Measurements from ENCODE around the gene SLC6A17. TPM values are rescaled to one million over a fixed set of nuclear protein-coding genes. Genes with fewer than 3 reads are reported as not detected.

The SLC6A17 gene
- total and polyA plus RNA-seq, 7 donors: under 0.01 to 0.83 (median 0.36) TPM; not detected in 2

- WGBS, 2 donors: 89 to 93% methylated on average over 12 of the region's 12 CpGs
- no peak for DNase-seq
- peaks cover 0 to 8% (median 4%) of the 10 kb centered on the region in 4 donors for H3K9me3 ChIP-seq
- no peaks in the 10 kb centered on the region for H3K27me3 ChIP-seq
- no peak overlapping the region for H3K4me3 ChIP-seq
- intact Hi-C loops (cut with DNase I): no loop called here
- TF ChIP-seq EP300 (IDR thresholded peaks at IDR 0.05): no peak
- TF ChIP-seq CTCF (IDR thresholded peaks at IDR 0.05): no peak
- no peak for TF ChIP-seq POLR2AphosphoS5 (IDR thresholded peaks at IDR 0.05)
- TF ChIP-seq POLR2A (IDR thresholded peaks at IDR 0.05): no peak
- H3K36me3 ChIP-seq: peaks cover 0 to 21% (median 2%) of the 10 kb centered on the region in 4 donors
- no peaks in the 10 kb centered on the region for H3K4me1 ChIP-seq
- no peak overlapping the region for H3K27ac ChIP-seq
Observed at GRCh38 chr1:110228381-110228780, 78.1 kb downstream of the SLC6A17 start.

- H3K4me1 ChIP-seq: no peaks in the 10 kb centered on the region
- no peak for DNase-seq
- 67 to 79% methylated on average over 9 of the region's 9 CpGs for WGBS, 2 donors
- H3K4me3 ChIP-seq: no peak overlapping the region
- TF ChIP-seq EP300 (IDR thresholded peaks at IDR 0.05): no peak
- TF ChIP-seq POLR2AphosphoS5 (IDR thresholded peaks at IDR 0.05): no peak
- TF ChIP-seq POLR2A (IDR thresholded peaks at IDR 0.05): no peak
- TF ChIP-seq CTCF (IDR thresholded peaks at IDR 0.05): no peak
- peaks cover 0 to 8% (median 4%) of the 10 kb centered on the region in 4 donors for H3K9me3 ChIP-seq
- intact Hi-C loops (cut with DNase I): no loop called here
- H3K27ac ChIP-seq: no peak overlapping the region
- peaks cover 0 to 18% (median 2%) of the 10 kb centered on the region in 4 donors for H3K36me3 ChIP-seq
- no peaks in the 10 kb centered on the region for H3K27me3 ChIP-seq
Observed at GRCh38 chr1:110228869-110229268, 78.6 kb downstream of the SLC6A17 start.

GRCh38 chr1:110229348-110230001, 79.2 kb downstream of the SLC6A17 start:
- H3K9me3 ChIP-seq: peaks cover 0 to 8% (median 4%) of the 10 kb centered on the region in 4 donors
- no peaks in the 10 kb centered on the region for H3K27me3 ChIP-seq
- H3K36me3 ChIP-seq: peaks cover 0 to 18% (median 0%) of the 10 kb centered on the region in 4 donors
- no peak for DNase-seq
- H3K4me3 ChIP-seq: no peak overlapping the region
- no peak overlapping the region for H3K27ac ChIP-seq
- no peaks in the 10 kb centered on the region for H3K4me1 ChIP-seq
- 89 to 94% methylated on average over 21 of the region's 21 CpGs for WGBS, 2 donors
- intact Hi-C loops (cut with DNase I): no loop called here
- TF ChIP-seq POLR2A (IDR thresholded peaks at IDR 0.05): no peak
- no peak for TF ChIP-seq CTCF (IDR thresholded peaks at IDR 0.05)
- TF ChIP-seq POLR2AphosphoS5 (IDR thresholded peaks at IDR 0.05): no peak
- no peak for TF ChIP-seq EP300 (IDR thresholded peaks at IDR 0.05)

GRCh38 chr1:110230381-110231199, 80.3 kb downstream of the SLC6A17 start:
- H3K9me3 ChIP-seq: peaks cover 0 to 8% (median 4%) of the 10 kb centered on the region in 4 donors
- H3K36me3 ChIP-seq: peaks cover 0 to 13% (median 0%) of the 10 kb centered on the region in 4 donors

More at GRCh38 chr1:110230381-110231199, 80.3 kb downstream of the SLC6A17 start:
- Histone ChIP-seq H3K27me3 (no peaks in the 10 kb centered on the region), H3K4me1 (peaks cover 0 to 8% (median 6%) of the 10 kb centered on the region in 4 donors), H3K4me3 (no peak overlapping the region), H3K27ac (no peak overlapping the region)
- no peak for TF ChIP-seq CTCF (IDR thresholded peaks at IDR 0.05)
- no peak for TF ChIP-seq POLR2AphosphoS5 (IDR thresholded peaks at IDR 0.05)
- no peak for TF ChIP-seq POLR2A (IDR thresholded peaks at IDR 0.05)
- TF ChIP-seq EP300 (IDR thresholded peaks at IDR 0.05): no peak
- intact Hi-C loops (cut with DNase I): no loop called here
- 93% methylated on average over 11 of the region's 11 CpGs for WGBS, 2 donors
- DNase-seq: no peak
